ENCODE measurements around the gene LENG8. TPM values are rescaled to one million over a fixed set of nuclear protein-coding genes. Genes with fewer than 3 reads are reported as not detected.

LENG8 gene
- total RNA-seq, 1 experiment from 2014 or later: 148 TPM

GRCh38 chr19:54408456-54409026, 40.5 kb upstream of the LENG8 start:
- H3K9me3 ChIP-seq (ENCODE audit: control insufficient read depth, low read depth, low read length): no peaks in the 10 kb centered on the region
- peaks cover 20 to 74% of the 10 kb centered on the region in 2 experiments for H3K9me3 Mint-ChIP-seq
- TF ChIP-seq CTCF (conservative IDR thresholded peaks at IDR 0.05): no peak
- H3K23me2 ChIP-seq (ENCODE audit: insufficient read length, low read depth, low read length, poor library complexity, severe bottlenecking): no peaks in the 10 kb centered on the region
- no CpG with 5 or more reads among the region's 9 CpGs for WGBS (ENCODE audit: extremely low coverage, insufficient read length, low lambda C conversion rate)
- H3K79me2 ChIP-seq (ENCODE audit: insufficient read depth, low read length): no peaks in the 10 kb centered on the region
- no peak overlapping the region for H3K14ac ChIP-seq (ENCODE audit: insufficient read depth, low read length)
- no peak overlapping the region for H2BK120ac ChIP-seq (ENCODE audit: low read depth, low read length, poor library complexity, severe bottlenecking)
- H3K4me1 Mint-ChIP-seq: peaks cover 8 to 9% of the 10 kb centered on the region in 2 experiments
- H3K4me2 ChIP-seq (ENCODE audit: insufficient read depth, insufficient read length, low read length): no peak overlapping the region
- H2BK12ac ChIP-seq (ENCODE audit: insufficient read length, low read depth, low read length): no peak overlapping the region
- H4K5ac ChIP-seq (ENCODE audit: insufficient read length, low read depth, low read length): no peak overlapping the region
- H3K27ac Mint-ChIP-seq: no peak overlapping the region
- H4K20me1 ChIP-seq (ENCODE audit: control insufficient read depth, insufficient read depth, insufficient read length): no peaks in the 10 kb centered on the region
- H3K4ac ChIP-seq (ENCODE audit: low read depth, low read length): no peak overlapping the region
- no peak overlapping the region for H2BK20ac ChIP-seq (ENCODE audit: low read depth, low read length, poor library complexity, severe bottlenecking)
- H3K4me1 ChIP-seq (ENCODE audit: insufficient read depth, low read length): no peaks in the 10 kb centered on the region; the same call in 1 of the 2 replicates
- no peak overlapping the region for H2BK5ac ChIP-seq (ENCODE audit: insufficient read length, low read length)
- no peak overlapping the region for H3K4me3 Mint-ChIP-seq
- no peak for DNase-seq
- no peak overlapping the region for H3T11ph ChIP-seq (ENCODE audit: low read length)
- H2AK5ac ChIP-seq (ENCODE audit: insufficient read length, low read length): no peak overlapping the region
- H3K27ac ChIP-seq (ENCODE audit: insufficient read length, low read depth, low read length): no peak overlapping the region
- H3K27me3 Mint-ChIP-seq (ENCODE audit: low read depth): peaks cover 82% of the 10 kb centered on the region
- H2AFZ ChIP-seq (ENCODE audit: low read length): no peak overlapping the region
- no peak overlapping the region for H4K91ac ChIP-seq (ENCODE audit: insufficient read length, low read depth, low read length)
- peaks cover 0 to 6% (median 3%) of the 10 kb centered on the region in 3 experiments; a peak in 4 of 7 replicates for H3K36me3 Mint-ChIP-seq (ENCODE audit: insufficient read depth in 1 of 3, low read depth in 3 of 3)
- no peaks in the 10 kb centered on the region for H3K79me1 ChIP-seq (ENCODE audit: insufficient read depth, low read depth, low read length, poor library complexity, severe bottlenecking)
- H3K18ac ChIP-seq (ENCODE audit: insufficient read length, low read depth, low read length): no peak overlapping the region
- H3K23ac ChIP-seq (ENCODE audit: insufficient read length, low read depth, low read length): no peak overlapping the region
- no peak overlapping the region for H4K8ac ChIP-seq (replicated peaks; ENCODE audit: insufficient read length, low read depth, low read length)
- no peak overlapping the region for H3K56ac ChIP-seq (ENCODE audit: insufficient read length, low read depth, low read length)
- no peak overlapping the region for H2BK15ac ChIP-seq (ENCODE audit: low read depth, low read length)
- H3K27me3 ChIP-seq (ENCODE audit: insufficient read depth, low read length): no peaks in the 10 kb centered on the region
- no peak overlapping the region for H3K9ac ChIP-seq (ENCODE audit: extremely low read depth, insufficient read length, low read length)

Measured in H9 (cell line).